HepG2 (cell line): ENCODE results near the gene FAT1. TPM values are rescaled to one million over a fixed set of nuclear protein-coding genes. Genes with fewer than 3 reads are reported as not detected.

Experiments
- ATAC-seq: fragments of 200-7000 bp; cut with Tn5 transposase; 3 replicates; pipeline ENCODE4 v1.9.1; 2020; ENCODE audit warnings: mild to moderate bottlenecking, moderate library complexity
- BruUV-seq: library from RNA; stranded (reverse); fragments of 400-500 nt; replicated peaks from 2 replicates; lab custom pipeline; 2021; lab: Mats Ljungman, UMichigan
- CTCF ChIA-PET: fragments of 300-600 bp; formaldehyde crosslinking; extraction: SDS; loops from one replicate; lab custom pipeline; 2021; ENCODE audit warnings: low total read pairs, inconsistent platforms, low intra/inter-chr PET ratio; lab: Yijun Ruan, JAX
- POLR2A ChIA-PET: fragments of 350-600 bp; sonication (Branson Sonifier 250); formaldehyde crosslinking; loops from one replicate; lab custom pipeline; 2020; ENCODE audit warnings: antibody characterized with exemption, inconsistent platforms; lab: Yijun Ruan, JAX
- DNase-seq: peaks from one replicate; pipeline ENCODE4 v3.0.0-alpha.2; 2015; ENCODE audit warnings: low spot score
- FAIRE-seq: peaks from 3 replicates; lab custom pipeline; 2011; peaks lifted over from hg19 to GRCh38; lab: Jason Lieb, UNC
- H2AFZ ChIP-seq: one replicate; pipeline ENCODE4 v1.6.1; 2011; ENCODE audit warnings: low read length, inconsistent platforms
- H3K27ac ChIP-seq: fragments of 300-600 bp; 3 replicates; pipeline ENCODE4 v1.8.0; 2011; ENCODE audit warnings: mixed run types, mild to moderate bottlenecking, mixed read lengths, low read length, inconsistent platforms; ENCODE audit not compliant: insufficient read depth; ENCODE audit errors: extremely low read length
- H3K27me3 ChIP-seq, 2 experiments: fragments of 200-600 bp in 1 of 2; 2 replicates in 1 of 2; 3 replicates in 1 of 2; pipeline versions ENCODE4 v1.6.0 to v1.8.0; 2011; ENCODE audit warnings: low read length in 2 of 2, mild to moderate bottlenecking in 2 of 2, moderate library complexity in 2 of 2, inconsistent platforms in 1 of 2; ENCODE audit not compliant: insufficient read depth in 2 of 2, control insufficient read depth in 1 of 2
- H3K36me3 ChIP-seq, 2 experiments: fragments of 200-600 bp in 1 of 2; replicated peaks in 1 of 2; 2 replicates in 1 of 2; 3 replicates in 1 of 2; pipeline versions ENCODE4 v1.5.1 to v1.8.0; 2011; ENCODE audit warnings: low read length in 2 of 2, inconsistent platforms in 1 of 2; ENCODE audit not compliant: insufficient read depth in 2 of 2, control insufficient read depth in 1 of 2
- H3K4me1 ChIP-seq: 2 replicates; pipeline ENCODE4 v1.5.1; 2012; ENCODE audit warnings: low read length, inconsistent platforms; ENCODE audit not compliant: insufficient read depth
- H3K4me2 ChIP-seq: 2 replicates; pipeline ENCODE4 v1.6.0; 2011; ENCODE audit warnings: low read depth, low read length, inconsistent platforms
- H3K4me3 ChIP-seq, 3 experiments: fragments of 200-600 bp in 1 of 3; sonication (generic), shearing (Covaris generic) in 1 of 3; replicated peaks in 1 of 3; 2 replicates each; pipeline ENCODE4 v1.5.1; 2011 to 2016; ENCODE audit warnings: low read length in 3 of 3, inconsistent platforms in 2 of 3, low read depth in 2 of 3, mild to moderate bottlenecking in 2 of 3, control low read depth in 1 of 3, mixed read lengths in 1 of 3; ENCODE audit not compliant: insufficient read depth in 1 of 3
- H3K79me2 ChIP-seq: one replicate; pipeline ENCODE4 v1.6.1; 2011; ENCODE audit warnings: low read length, inconsistent platforms; ENCODE audit not compliant: insufficient read depth
- H3K9ac ChIP-seq: 2 replicates; pipeline ENCODE4 v1.6.0; 2011; ENCODE audit warnings: mild to moderate bottlenecking, low read depth, low read length, inconsistent platforms; ENCODE audit not compliant: insufficient read depth
- H3K9me3 ChIP-seq: 2 replicates; pipeline ENCODE4 v1.5.1; 2012; ENCODE audit warnings: mild to moderate bottlenecking, low read length
- H4K20me1 ChIP-seq: 2 replicates; pipeline ENCODE4 v1.6.0; 2011; ENCODE audit warnings: inconsistent platforms, mild to moderate bottlenecking, low read length, moderate library complexity; ENCODE audit not compliant: insufficient read depth
- ATF3 ChIP-seq: sonication (generic); formaldehyde crosslinking; IDR thresholded peaks from 2 replicates; pipeline ENCODE4 v1.4.0; 2020; ENCODE audit warnings: missing genetic modification reagents
- EHMT2 ChIP-seq: fragments of 200-600 bp; sonication (generic); IDR thresholded peaks from 2 replicates; pipeline ENCODE4 v1.7.0; 2017; ENCODE audit warnings: antibody characterized with exemption, low read depth, low read length, borderline replicate concordance
- HNRNPLL ChIP-seq: fragments of 200-400 bp; formaldehyde crosslinking; IDR thresholded peaks from 2 replicates; pipeline ENCODE4 v1.6.1; 2017; ENCODE audit warnings: mild to moderate bottlenecking, low read depth, low read length; ENCODE audit not compliant: poor library complexity, severe bottlenecking
- KLF11 ChIP-seq: IDR thresholded peaks from 2 replicates; pipeline ENCODE4 v1.6.1; 2016; ENCODE audit warnings: missing compliant biosample characterization
- MAFF ChIP-seq: IDR thresholded peaks from 2 replicates; pipeline ENCODE4 v1.6.1; 2011; ENCODE audit warnings: low read depth, low read length, improper control_type of control experiment
- MYPOP ChIP-seq: sonication (generic); formaldehyde crosslinking; IDR thresholded peaks from 2 replicates; pipeline ENCODE4 v1.8.1; 2023; ENCODE audit warnings: mild to moderate bottlenecking, moderate library complexity, missing genetic modification reagents
- PHF5A ChIP-seq: IDR thresholded peaks from one replicate; pipeline ENCODE4 v1.6.1; 2018; ENCODE audit warnings: low read depth, missing genetic modification reagents; ENCODE audit not compliant: unreplicated experiment
- PLRG1 ChIP-seq: fragments of 450-650 bp; conservative IDR thresholded peaks from 2 replicates; pipeline ENCODE4 v1.6.1; 2016
- RAD21 ChIP-seq: fragments of 450-650 bp; formaldehyde crosslinking; IDR thresholded peaks from 2 replicates; pipeline ENCODE4 v1.5.0; 2020; ENCODE audit warnings: mild to moderate bottlenecking
- SIN3A ChIP-seq: IDR thresholded peaks from 2 replicates; pipeline ENCODE4 v1.6.1; 2011; ENCODE audit warnings: low read depth, mild to moderate bottlenecking, control low read depth, low read length, borderline replicate concordance
- SIX4 ChIP-seq: sonication (generic); formaldehyde crosslinking; IDR thresholded peaks from 2 replicates; pipeline ENCODE4 v1.4.0; 2020; ENCODE audit warnings: missing genetic modification reagents
- ZBED4 ChIP-seq: sonication (generic); formaldehyde crosslinking; IDR thresholded peaks from 2 replicates; pipeline ENCODE4 v1.4.0; 2020; ENCODE audit warnings: missing genetic modification reagents, borderline replicate concordance
- ZFP36 ChIP-seq: fragments of 150-350 bp; IDR thresholded peaks from 2 replicates; pipeline ENCODE4 v1.6.1; 2018; ENCODE audit warnings: borderline replicate concordance, low read length, low read depth; ENCODE audit not compliant: partially characterized antibody
- ZFP90 ChIP-seq: sonication (generic); formaldehyde crosslinking; IDR thresholded peaks from 2 replicates; pipeline ENCODE4 v1.8.0; 2022; ENCODE audit warnings: missing genetic modification reagents, mild to moderate bottlenecking, inconsistent platforms, borderline replicate concordance
- ZNF878 ChIP-seq: sonication (generic); formaldehyde crosslinking; IDR thresholded peaks from 2 replicates; pipeline ENCODE4 v1.8.1; 2023; ENCODE audit warnings: mild to moderate bottlenecking, missing genetic modification reagents, moderate library complexity
- ZSCAN20 ChIP-seq: sonication (generic); formaldehyde crosslinking; IDR thresholded peaks from 2 replicates; pipeline ENCODE4 v1.4.0; 2020; ENCODE audit warnings: missing genetic modification reagents, mild to moderate bottlenecking, borderline replicate concordance
- ZSCAN22 ChIP-seq: sonication (generic); formaldehyde crosslinking; IDR thresholded peaks from 2 replicates; pipeline ENCODE4 v1.4.0; 2020; ENCODE audit warnings: mild to moderate bottlenecking, missing genetic modification reagents
- ZSCAN31 ChIP-seq: sonication (generic); formaldehyde crosslinking; IDR thresholded peaks from 2 replicates; pipeline ENCODE4 v1.5.0; 2020; ENCODE audit warnings: low read depth, mild to moderate bottlenecking, missing genetic modification reagents
- WGBS: methylation state at CpG from one replicate; pipeline ENCODE4 v1.1.6; 2017; ENCODE audit warnings: low lambda C conversion rate; 5-methylcytosine and 5-hydroxymethylcytosine counted together
- in situ Hi-C: cut with HindIII; loops from 2 replicates; pipeline ENCODE4 v1.10.0; 2017; ENCODE audit warnings: low pct_unique_long_range_greater_than_20kb; ENCODE audit not compliant: extremely low pct_ligation_motif_present
- intact Hi-C: fragments of 100-400 bp; cut with micrococcal nuclease; formaldehyde crosslinking; loops from one replicate; pipeline ENCODE4 v1.10.0; 2022; ENCODE audit not compliant: unreplicated experiment
- polyA plus RNA-seq, 8 experiments: library from polyadenylated mRNA; depleted of rRNA in 3 of 8; stranded (reverse) in 7 of 8; unstranded in 1 of 8; fragments of >200 nt; fragmentation: Illumina TruSeq in 4 of 8; extraction: Trizol in 4 of 8; gene quantifications; 2 replicates each; pipeline versions ENCODE4 v1.2.1 to v1.2.3, GENCODE V29; 2011 to 2016; ENCODE audit warnings: low read depth in 4 of 8, missing spikeins in 1 of 8, mixed read lengths in 1 of 8; ENCODE audit not compliant: insufficient read depth in 1 of 8
- total RNA-seq, 5 experiments: library from RNA; depleted of rRNA; stranded (reverse); fragments of >200 nt; fragmentation: Illumina TruSeq; extraction: Trizol; gene quantifications; 2 replicates each; pipeline ENCODE4 v1.2.3, GENCODE V29; 2016; ENCODE audit warnings: low read depth in 1 of 5

FAT1 gene
- total and polyA plus RNA-seq, 2 of the 13 experiments (the other 11 are each of a cell fraction or from before 2014, with no cell fraction given) = 185 to 216 TPM

- H3K4me3 ChIP-seq = peak overlapping the region; percentile 69 to 99 (median 95)
- H3K9ac ChIP-seq = peak overlapping the region; percentile 91
- DNase-seq = no peak
- H3K36me3 ChIP-seq = no peaks in the 10 kb centered on the region; a peak in 1 of 5 replicates
- peaks cover 14% of the 10 kb centered on the region for H3K9me3 ChIP-seq
- WGBS = under 1% methylated on average over 36 of the region's 62 CpGs
- ChIA-PET POLR2A (interaction anchor here (0.7 to 3.0 kb wide), 11 partner anchors 10 to 231 kb away, joined by 3 to 12 read pairs (median 5); no protein-coding TSS in a partner anchor), CTCF (interaction anchor here (1.2 to 3.1 kb wide), 2 partner anchors 223 to 655 kb away, joined by 3 to 22 read pairs; no protein-coding TSS in a partner anchor)
- FAIRE-seq = no peak
- peaks cover 27% of the 10 kb centered on the region for H4K20me1 ChIP-seq
- H3K79me2 ChIP-seq = peaks cover 80% of the 10 kb centered on the region
- BruUV-seq = TSS peak; percentile 39
- in situ Hi-C loops (no loop called here), intact Hi-C loops (loop anchor here (1.0 to 10.0 kb wide), 7 partner anchors 55 to 881 kb away; no protein-coding TSS in a partner anchor)
- H3K4me1 ChIP-seq = peaks cover 40% of the 10 kb centered on the region
- H3K4me2 ChIP-seq = peak overlapping the region; percentile 83
- peak; percentile 20 for ATAC-seq
- H3K27me3 ChIP-seq = no peaks in the 10 kb centered on the region; a peak in 1 of 5 replicates
- H2AFZ ChIP-seq = no peak overlapping the region
- peak overlapping the region; percentile 81 for H3K27ac ChIP-seq
- TF ChIP-seq ZFP36 = no peak
- TF ChIP-seq ATF3 (CRISPR knock-in tag) = 0 out of 2 replicates have a peak, but pooled peaks have one; percentile 16
- TF ChIP-seq MAFF = no peak
- TF ChIP-seq MYPOP = no peak
- TF ChIP-seq EHMT2 = no peak
- no peak for TF ChIP-seq ZFP90 (CRISPR knock-in tag)
- TF ChIP-seq PLRG1 = no peak
- peak; percentile 16; the same call in 1 of the 2 replicates for TF ChIP-seq RAD21 (CRISPR knock-in tag)
- TF ChIP-seq SIN3A = 0 out of 2 replicates have a peak, but pooled peaks have one; percentile 4
- TF ChIP-seq KLF11 (CRISPR knock-in tag) = no peak
- no peak for TF ChIP-seq PHF5A (CRISPR knock-in tag)
- TF ChIP-seq HNRNPLL = peak; percentile 48
- TF ChIP-seq ZSCAN31 (CRISPR knock-in tag) = no peak
- TF ChIP-seq ZNF878 = no peak
- no peak for TF ChIP-seq SIX4 (CRISPR knock-in tag)
- TF ChIP-seq ZSCAN22 (CRISPR knock-in tag) = no peak
- TF ChIP-seq ZSCAN20 (CRISPR knock-in tag) = 0 out of 2 replicates have a peak, but pooled peaks have one; percentile 37
- TF ChIP-seq ZBED4 (CRISPR knock-in tag) = no peak
These were observed 605 bp upstream of the FAT1 start for GRCh38 chr4:186724058-186724863.
